T-helper 1 cell treated with Interleukin-12 subunit alpha and Interleukin-12 subunit beta and Interleukin-4 antibody, amounts not matched to agents 30 ng/mL and 1 ng/mL, for 36 hours (primary cell): ENCODE measurements around the gene NRP1. TPM values are rescaled to one million over a fixed set of nuclear protein-coding genes. Genes with fewer than 3 reads are reported as not detected.

ENCODE experiments used
- intact Hi-C: fragments of 100-400 bp; cut with micrococcal nuclease; formaldehyde crosslinking; loops from one replicate; pipeline ENCODE4 v1.15.1; 2024
- total RNA-seq: library from RNA; stranded (reverse); gene quantifications from 2 replicates; pipeline ENCODE4 v1.2.3, GENCODE V29; 2022

Gene NRP1
- total RNA-seq, 1 donor from 2014 or later, result 3.4 TPM

DNA sequence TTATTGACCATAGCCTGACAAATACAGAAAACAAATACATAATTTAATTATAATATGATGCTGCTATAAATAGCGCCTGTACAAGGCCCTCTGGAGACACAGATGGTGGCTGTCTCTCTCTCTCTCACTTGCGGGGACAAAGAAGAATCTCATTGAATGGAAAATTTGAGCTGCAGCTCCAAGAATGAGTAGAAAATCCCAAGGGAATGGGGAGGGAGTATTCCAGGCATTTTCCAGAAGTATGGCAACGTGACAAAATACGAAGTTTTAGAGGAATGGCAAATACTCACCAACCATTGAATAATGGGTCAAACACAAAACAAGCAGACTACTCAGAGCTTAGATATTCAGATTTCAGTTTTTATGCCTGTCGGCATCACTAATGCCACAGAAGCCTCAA is 179.9 kb downstream of the NRP1 start:
- intact Hi-C loops, result loop anchor here (1.0 to 10.0 kb wide), 6 partner anchors 15 to 707 kb away; partner anchors contain the start of genes CCDC7 and ITGB1

DNA sequence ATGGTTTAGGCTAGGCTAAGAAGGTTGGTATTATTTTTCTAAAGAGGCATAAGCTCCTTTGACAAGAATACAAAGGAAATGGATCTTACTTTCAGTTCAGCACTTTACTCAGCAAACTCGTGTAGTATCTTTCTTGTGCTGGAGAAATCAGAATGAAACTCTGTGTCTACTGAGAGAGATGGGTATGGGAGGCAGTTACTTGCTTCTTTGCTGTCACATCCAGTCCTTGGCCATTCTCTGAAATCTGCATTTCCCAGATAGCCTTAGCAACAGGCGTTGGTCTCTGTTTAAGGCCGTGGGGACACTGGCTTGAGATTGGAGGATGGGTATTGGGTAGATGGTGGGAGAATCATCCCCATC is 180.5 kb downstream of the NRP1 start:
- intact Hi-C loops, result loop anchor here (1.0 to 10.0 kb wide), 8 partner anchors 11 to 707 kb away; partner anchors contain the start of genes CCDC7 and ITGB1

DNA sequence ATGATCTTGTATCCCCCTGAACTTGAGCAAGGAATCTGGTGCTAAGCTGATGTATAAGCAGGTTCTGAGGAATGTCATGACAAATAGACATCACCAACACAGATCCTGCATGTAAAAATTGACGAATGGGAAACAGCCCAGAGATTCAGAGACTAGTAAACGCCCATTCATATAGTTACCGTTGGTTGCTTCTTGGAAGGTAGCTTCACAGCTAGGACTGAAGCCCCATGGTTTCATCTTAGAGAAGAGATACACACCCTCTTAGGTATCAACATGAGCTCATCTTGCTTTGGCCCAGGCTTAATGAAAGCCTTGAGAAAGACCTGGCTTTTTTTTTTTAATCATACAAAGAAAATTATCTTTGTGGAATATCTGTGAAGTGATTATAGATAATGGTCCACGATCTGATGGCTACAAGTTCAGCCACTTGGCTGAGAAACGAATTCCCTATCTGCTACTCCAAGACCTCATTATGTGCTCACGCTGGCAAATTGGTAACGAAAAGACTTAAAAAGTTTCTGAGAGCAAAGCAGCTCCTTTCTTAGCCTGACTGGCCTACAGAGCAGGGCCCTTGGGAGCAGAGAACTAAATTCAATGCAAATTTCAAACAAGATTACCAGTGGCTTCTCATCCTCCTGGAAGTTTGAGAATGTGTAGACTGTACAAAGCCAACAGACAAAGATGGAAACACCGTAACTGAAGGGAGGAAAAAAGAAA is 181.1 kb downstream of the NRP1 start:
- intact Hi-C loops, result loop anchor here (1.0 to 10.0 kb wide), 4 partner anchors 10 to 706 kb away; partner anchors contain the start of gene CCDC7

DNA sequence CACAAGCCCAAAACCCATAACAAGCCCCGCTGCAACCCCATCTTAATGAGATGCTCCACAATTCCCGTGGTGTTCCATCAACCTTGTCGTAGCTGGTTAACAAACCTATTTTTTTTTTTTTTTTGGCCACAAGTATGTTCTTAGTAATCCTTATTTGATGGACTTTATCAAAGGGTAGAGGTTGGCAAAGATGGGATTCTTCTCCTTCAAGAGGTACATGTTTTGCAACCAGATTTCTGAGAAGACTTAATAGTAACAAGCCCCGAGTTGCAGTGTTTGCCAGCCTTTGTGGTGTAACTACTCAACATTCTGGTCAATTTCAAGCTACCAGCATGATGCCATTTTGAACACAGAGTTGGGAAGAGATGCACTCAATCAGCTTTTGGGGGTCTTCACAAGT is 181.7 kb downstream of the NRP1 start:
- intact Hi-C loops, result loop anchor here (1.0 to 10.0 kb wide), 4 partner anchors 9 to 705 kb away; partner anchors contain the start of gene CCDC7

DNA sequence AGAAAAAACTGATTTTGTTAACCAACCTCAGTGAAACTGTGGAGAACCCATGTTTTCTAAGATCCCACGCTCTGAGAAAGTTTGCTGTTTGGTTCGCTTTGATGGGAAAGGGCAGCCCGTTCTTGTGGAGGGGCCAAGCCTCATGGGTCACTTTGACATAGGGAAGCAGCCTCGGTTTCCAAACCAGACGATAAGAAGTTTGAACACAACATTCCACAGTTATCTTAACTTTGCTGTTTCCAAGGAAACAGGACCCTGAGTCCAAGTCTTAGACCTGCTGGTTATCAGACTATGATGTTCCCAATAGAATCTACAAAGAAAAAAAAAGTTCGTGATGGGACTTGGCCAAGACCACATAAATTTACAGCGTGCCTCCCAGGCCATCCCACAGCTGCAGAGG is 182.3 kb downstream of the NRP1 start:
- intact Hi-C loops, result loop anchor here (2.0 to 10.0 kb wide), 3 partner anchors 25 to 705 kb away; partner anchors contain the start of gene CCDC7

DNA sequence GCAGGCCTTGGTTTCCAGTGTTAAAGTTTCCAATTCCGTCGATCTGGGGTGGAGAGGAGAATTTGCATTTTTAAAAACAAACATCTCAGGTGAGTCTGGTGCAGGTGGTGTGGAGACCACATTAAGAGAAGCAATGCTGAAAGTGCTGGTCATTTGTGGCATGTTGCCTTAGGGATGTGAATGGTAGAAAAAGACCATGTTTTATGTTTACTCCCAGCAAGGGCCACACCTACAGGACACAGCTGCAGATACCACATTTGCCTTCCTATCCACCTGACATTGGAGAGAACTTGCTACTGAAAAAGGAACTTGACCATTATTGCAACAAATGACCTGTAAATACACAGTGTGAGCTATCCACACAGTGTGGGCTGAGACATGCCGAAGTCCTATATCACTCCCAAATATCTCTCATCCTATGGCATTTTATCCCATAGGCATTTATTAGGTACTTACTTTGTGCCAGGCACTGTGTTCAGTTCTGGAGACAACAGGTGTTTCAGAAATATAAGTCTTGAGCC is 183.1 kb downstream of the NRP1 start:
- intact Hi-C loops, result loop anchor here (5.0 to 10.0 kb wide), 2 partner anchors 107 to 704 kb away; partner anchors contain the start of gene CCDC7

DNA sequence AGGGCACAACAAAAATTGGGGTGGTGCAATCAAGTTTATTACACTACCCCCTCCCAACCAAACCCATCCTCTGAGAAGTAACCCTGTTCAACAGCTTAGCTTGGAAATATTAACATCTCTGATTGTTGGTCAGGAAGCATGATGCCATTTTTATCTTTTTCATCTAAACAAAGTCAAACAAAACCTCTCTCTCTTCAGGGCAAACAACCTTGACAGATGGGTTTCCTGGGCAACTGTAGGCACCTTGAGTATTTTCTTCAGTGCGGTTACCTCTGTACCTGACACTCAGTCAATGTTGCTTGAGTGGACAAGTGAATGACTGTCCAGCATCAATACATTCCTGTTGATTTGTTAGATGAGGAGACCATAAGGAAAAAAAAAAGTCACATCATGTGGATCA is 183.6 kb downstream of the NRP1 start:
- intact Hi-C loops, result loop anchor here (5.0 to 10.0 kb wide), 2 partner anchors 106 to 704 kb away; partner anchors contain the start of gene CCDC7

DNA sequence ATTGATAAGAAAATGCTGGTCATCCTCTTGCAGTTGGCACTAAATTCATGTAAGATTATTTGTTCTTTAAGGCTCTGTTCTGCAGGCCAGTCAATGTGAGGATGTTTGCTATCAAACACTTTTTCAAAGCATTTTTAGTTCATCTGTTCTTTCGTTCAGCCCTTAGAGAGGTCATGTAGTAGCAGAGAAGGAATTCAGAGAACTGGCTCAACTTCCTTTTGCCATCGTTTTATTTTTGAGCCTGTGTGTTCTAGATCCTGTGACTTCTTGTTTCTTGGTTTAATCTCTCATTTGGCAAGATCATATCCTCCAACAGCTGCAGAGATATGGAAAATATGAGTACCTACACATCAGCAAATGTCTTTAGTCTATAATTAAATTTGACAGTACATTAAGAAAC is 184.3 kb downstream of the NRP1 start:
- intact Hi-C loops, result loop anchor here (5.0 to 10.0 kb wide), 2 partner anchors 105 to 703 kb away; partner anchors contain the start of gene CCDC7

DNA sequence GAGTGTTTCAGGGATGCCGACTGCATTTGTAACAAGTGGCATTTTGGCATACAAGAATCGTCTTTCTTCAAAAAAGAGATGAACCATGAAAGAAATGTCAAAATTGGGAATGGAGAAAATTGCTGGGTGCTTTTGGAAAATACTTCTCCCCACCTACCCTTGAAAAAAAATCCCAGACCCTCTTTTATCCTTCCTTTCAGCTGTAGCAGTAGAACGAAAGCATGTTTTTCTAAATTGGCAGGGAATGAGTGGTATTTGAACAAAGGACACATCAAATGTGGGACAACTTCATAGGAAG is 187.5 kb downstream of the NRP1 start:
- intact Hi-C loops, result no loop called here

DNA sequence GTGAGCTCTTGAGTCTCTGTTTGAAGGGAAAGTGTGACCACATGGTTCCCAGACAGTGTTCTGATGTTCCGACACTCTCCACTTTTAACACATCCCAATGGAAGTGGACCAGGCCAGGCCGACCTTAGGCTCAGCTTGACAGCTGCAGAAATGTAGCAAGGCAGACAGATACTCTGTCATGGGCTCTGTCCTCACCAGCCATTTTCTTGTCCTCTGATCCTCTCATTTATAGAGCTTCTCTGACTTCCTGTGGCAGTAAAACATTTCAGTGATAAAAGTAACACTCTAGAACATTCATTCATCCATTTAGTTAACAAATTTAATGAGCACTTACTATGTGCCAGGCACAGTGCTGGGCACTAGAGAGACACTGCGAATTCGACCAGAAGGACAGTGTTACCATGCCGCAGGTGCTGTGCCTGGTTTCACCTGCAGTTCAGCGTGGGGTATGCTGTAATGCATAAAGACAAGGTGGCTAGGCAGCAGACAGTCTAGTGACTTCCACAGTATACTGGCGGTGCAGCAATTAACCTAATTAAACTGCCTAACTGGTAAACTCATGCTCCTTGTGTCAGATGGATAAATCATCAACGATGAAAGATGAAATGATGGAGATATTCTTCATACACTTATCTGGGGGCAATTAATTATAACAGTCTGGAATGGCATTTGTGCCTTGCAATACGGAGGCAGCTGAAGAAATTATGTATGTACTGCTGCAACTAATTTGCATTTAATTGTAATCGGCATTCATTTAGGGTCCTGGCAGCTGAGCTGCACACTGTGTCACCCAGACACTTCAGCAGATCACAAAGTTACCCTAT is 188.1 kb downstream of the NRP1 start:
- intact Hi-C loops, result no loop called here

DNA sequence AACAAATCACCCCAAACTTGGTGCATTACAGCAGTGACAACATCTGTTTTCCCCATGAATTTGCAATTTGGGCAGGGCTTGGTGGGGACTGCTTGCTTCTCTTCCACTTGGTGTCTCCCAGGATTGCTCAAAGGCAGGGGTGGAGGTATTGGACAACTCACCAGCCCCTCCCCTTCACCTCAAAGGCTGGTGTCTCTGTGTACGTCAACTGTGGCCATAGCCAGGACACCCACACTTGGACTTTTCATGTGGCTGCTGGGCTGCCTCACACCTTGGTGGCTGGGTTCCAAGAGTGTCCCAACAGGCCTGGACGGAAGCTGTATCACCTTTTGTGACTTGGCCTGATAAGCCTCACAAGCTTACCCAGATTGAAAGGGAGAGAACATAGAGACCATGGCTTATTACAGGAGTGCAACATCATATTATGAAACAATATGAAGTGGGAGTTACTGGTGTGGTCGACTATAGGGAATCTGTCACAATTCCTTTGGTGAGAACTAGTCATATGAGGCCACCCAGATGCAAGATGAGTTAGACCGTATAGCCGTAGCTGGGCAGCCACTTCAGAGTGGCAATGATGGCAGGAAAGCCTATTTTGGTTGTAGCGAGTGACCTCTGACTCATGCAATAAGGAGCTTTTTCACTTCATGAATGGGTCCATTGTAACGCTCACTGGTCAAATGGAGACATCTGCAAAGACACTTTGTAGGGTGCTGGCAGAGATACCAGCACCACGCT is 188.8 kb downstream of the NRP1 start:
- intact Hi-C loops, result no loop called here

DNA sequence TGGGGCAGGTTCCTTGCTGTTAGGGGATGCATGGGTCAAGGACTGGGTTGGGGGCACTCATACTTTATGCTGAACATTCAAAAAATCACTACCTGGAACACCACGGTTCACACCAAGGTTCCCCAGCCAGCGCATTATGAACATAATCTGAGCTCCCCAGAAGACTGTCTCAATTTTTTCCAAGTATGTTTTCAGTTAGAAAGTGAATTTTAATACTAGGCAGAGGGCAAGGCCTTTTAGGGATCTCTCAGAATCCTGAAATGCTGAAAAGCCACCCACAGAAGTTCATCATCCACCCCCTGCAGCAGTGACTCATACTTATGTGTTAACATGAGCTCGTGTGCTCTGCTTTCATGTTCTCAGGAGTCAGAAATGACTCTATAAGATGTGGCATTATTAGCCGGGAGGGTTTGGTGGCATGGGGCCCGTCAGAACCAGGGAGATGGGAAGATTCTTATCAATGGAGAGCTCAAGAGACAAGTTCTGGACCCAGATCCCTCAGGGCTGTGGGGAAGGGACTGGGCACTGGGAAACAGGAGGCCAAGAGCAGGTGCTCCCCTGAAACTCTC is 191.2 kb downstream of the NRP1 start:
- intact Hi-C loops, result loop anchor here (1.0 kb wide), 2 partner anchors 9 to 10 kb away; no protein-coding TSS in a partner anchor

DNA sequence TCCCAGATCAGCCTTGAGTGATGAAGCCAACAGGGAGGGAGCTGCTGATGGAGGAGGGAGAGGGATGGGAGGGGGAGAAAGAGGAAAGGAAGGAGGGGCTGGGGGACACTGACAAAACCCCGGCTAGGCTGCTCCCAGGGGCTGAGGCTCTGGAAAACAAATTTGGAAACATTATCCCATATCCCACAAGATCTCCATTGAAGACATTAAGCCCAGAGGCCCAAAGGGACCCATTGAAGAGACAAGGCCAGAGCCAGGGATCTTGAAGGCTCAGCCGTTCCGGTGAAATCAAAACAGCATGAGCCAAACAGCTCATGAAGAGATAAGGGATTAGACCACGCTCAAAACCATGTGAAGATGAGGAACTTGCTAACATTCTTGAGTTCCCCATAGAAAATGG is 192.2 kb downstream of the NRP1 start:
- intact Hi-C loops, result no loop called here

DNA sequence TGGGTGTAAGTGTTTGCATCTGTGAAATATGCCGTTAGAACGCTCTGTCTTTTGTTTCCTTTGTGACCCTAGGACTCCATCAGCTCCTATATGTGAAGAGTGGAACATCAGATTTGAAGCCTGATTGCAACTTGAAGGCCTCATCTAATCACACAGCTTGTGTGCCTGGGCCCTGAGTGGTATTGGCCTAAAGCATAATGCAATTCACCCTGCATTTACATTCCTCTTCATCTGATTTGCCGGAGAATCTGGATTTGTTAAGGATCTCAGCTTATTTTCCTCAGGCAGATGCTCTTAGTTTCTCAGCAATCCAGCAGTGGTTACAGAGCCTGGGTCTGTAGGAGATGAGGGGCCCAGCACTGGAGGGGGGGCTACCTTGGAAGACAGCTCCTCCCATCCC is 193.2 kb downstream of the NRP1 start:
- intact Hi-C loops, result no loop called here

DNA sequence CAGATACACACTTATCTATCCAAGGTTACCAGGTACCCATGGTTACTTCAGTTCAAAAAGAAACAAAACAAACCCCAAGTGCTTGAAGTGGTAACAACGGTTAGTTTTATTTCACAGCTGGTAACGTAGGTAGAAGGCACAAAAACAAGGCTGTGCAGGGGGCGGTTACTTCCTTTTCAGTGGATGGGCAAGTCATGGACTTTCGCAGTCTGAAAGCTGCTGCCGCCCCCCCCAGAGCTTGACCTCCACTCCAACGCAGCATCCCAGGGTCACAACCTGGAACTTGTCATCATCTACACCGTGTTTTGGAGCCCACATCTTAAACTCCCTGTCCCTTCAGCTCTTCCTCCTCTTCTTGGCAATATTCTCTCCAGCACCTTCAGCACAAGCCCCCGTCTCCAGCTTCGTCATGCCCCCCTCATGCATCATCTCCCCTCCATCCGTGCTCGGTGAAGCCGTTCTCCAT is 195.3 kb downstream of the NRP1 start:
- intact Hi-C loops, result loop anchor here (1.0 to 10.0 kb wide), 6 partner anchors 15 to 1204 kb away; partner anchors contain the start of genes CCDC7 and ITGB1

DNA sequence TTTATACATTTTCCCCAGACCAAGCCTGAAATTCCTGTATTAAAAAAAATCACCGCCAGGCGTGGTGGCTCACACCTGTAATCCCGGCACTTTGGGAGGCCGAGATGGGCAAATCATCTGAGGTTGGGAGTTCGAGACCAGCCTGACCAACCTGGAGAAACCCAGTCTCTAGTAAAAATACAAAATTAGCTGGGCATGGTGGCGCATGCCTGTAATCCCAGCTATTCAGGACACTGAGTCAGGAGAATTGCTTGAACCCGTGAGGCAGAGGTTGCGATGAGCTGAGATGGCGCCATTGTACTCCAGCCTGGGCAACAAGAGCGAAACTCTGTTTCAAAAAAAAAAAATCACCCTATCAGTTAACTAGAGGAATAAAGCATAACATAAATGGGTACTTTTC is 195.8 kb downstream of the NRP1 start:
- intact Hi-C loops, result loop anchor here (1.0 to 10.0 kb wide), 6 partner anchors 16 to 1204 kb away; partner anchors contain the start of genes CCDC7 and ITGB1

DNA sequence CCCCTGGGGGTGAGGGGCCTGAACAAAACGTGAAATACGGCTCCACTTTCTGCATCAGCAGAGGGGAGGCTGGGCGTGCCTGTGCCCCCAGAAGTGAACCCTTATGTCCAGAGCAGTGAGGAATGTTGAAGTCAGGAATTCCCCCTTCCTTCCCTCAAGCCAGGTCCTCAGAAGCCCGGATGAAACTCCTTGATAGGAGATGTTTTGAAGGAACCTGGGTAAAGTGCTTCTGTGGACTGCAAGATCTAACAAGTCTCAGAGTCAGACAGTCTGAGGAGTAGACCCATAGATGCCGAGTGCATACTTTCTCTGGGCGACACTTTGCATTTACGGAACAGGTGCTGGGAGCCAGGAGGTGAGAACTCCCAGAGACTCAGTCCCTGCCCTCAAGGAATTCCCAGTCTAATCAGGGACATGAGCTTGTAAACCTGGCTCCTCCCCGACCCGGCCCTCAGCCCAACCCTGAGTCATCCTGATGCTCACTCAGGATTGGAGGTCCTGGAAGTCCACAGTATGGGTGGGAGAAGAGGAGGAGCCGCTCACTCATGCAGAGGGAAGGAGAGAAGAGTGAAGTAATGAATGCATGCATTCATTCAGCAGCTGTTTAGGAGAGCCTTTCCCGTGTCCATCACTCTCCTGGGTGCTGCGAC is 197.0 kb downstream of the NRP1 start:
- intact Hi-C loops, result loop anchor here (10.0 kb wide), 1 partner anchor 1203 kb away; no protein-coding TSS in a partner anchor

DNA sequence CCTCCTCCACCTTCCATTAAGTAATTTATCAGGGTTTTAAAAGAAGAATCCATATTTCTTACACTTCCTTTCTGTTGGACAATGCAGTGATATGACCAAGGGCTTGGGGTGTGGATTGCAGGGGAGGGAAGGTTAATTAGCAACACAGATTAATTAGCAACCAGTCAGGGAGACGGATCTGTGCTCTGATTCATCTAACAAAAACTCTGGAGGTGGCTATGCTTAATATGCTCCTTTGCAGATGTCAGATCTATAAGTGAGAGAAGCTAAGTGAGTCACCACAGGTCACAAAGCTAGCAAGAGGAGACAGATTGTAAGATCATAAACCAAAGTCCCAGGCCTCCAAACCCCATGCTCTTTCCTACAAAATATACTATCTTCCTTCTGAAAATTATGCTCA is 197.7 kb downstream of the NRP1 start:
- intact Hi-C loops, result loop anchor here (10.0 kb wide), 1 partner anchor 1202 kb away; no protein-coding TSS in a partner anchor

DNA sequence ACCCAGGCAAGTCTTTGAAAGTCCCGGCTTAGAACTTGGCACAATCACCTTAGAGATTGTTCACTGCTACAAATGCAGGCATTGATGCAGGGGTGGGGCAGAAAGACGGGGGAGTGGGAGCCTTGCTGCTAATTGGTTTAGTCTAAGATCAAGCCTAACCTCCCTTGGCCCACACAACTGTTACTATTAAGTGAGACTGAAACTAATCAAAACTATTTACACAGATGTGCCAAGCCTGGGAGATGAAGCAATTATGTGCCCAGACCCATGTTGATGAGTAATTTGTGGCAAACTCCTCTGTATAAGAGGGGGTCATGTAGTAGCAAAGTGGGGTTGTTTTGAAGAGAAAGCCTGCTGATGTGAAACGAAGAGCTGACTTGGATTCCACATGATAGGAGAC is 198.2 kb downstream of the NRP1 start:
- intact Hi-C loops, result loop anchor here (10.0 kb wide), 1 partner anchor 1201 kb away; no protein-coding TSS in a partner anchor
